ENCODE measurements around the gene FTSJ3. TPM values are rescaled to one million over a fixed set of nuclear protein-coding genes. Genes with fewer than 3 reads are reported as not detected.
A peak's percentile ranks its signal among the peaks of the same experiment; 100 is the strongest.
"Not testable (repeated sequence)": the region's sequence is repeated elsewhere in the genome, so short reads cannot be mapped to it uniquely, and the experiment has no call there.

Gene FTSJ3, protein sequence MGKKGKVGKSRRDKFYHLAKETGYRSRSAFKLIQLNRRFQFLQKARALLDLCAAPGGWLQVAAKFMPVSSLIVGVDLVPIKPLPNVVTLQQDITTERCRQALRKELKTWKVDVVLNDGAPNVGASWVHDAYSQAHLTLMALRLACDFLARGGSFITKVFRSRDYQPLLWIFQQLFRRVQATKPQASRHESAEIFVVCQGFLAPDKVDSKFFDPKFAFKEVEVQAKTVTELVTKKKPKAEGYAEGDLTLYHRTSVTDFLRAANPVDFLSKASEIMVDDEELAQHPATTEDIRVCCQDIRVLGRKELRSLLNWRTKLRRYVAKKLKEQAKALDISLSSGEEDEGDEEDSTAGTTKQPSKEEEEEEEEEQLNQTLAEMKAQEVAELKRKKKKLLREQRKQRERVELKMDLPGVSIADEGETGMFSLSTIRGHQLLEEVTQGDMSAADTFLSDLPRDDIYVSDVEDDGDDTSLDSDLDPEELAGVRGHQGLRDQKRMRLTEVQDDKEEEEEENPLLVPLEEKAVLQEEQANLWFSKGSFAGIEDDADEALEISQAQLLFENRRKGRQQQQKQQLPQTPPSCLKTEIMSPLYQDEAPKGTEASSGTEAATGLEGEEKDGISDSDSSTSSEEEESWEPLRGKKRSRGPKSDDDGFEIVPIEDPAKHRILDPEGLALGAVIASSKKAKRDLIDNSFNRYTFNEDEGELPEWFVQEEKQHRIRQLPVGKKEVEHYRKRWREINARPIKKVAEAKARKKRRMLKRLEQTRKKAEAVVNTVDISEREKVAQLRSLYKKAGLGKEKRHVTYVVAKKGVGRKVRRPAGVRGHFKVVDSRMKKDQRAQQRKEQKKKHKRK
- total RNA-seq (10 to 100 TPM; 29.4 to 38.1 TPM), polyA plus RNA-seq (10 to 100 TPM; 10.0 to 30.0 TPM)
- long read RNA-seq, donor 1, transcript FTSJ3-201 (21 exons, 3,559 nt), result major isoform, 30 of 98 reads
- long read RNA-seq, donor 1, partial matches to known transcripts, result 56 of 98 reads
- long read RNA-seq, donor 1, other reads (novel, unspliced or antisense), result 12 of 98 reads
- long read RNA-seq, donor 2, transcript FTSJ3-201 (21 exons, 3,559 nt), result major isoform, 10 of 33 reads
- long read RNA-seq, donor 2, partial matches to known transcripts, result 21 of 33 reads
- long read RNA-seq, donor 2, other reads (novel, unspliced or antisense), result 2 of 33 reads

DNA sequence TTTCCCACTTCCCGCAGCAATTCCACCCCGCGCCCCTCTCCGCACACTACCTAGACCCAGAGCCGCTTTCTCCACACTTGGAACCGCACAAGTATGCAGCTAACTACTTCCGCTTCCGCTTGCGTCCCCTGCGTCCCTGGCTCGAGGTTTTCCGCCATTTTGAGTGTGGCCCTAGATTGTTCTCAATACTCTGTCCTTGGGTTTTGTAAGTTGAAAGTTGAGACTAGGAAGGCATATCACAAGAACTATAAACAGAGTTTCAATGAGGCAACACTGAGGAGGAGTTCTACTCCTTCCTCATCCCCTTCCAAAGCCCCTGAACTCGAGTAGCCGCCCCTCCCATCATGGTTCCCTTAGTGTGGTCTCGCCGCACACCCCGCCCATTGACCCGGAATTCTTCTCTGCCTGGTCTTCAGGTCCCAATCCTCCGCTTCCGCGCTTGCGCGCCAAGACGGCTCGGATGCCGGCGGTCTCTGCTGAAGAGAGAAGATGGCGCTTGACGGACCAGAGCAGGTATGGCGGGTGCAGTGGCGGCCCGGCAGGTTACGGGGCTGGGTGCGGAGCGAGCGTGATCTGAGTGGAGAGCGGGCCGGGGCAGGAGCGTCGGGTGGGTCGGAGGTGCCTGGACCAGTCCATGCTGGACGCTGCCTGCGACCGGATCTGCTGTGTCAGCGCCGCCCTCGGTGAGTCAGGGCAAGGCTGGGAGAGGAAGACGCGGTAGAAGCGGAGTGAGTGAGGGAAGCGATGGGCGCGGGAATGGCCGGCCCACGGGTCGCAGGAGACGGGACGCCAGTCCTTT lies at the start of gene FTSJ3, which contains the start of gene PSMC5:
Gene FTSJ3, minus strand, starts transcription at position 662 of the 799 bp plus-strand sequence. CDS start 761 bp downstream, outside the sequence.
Gene PSMC5, plus strand, starts transcription at position 430 of the 799 bp plus-strand sequence. Its CDS starts 60 bp downstream, at position 490.
- peak within 1 kb of the TSS; percentile 36 to 63 for H3K4me3 ChIP-seq (ENCODE audit: low read length in 2 of 2)
- no peaks in the 10 kb centered on the region for H3K27me3 ChIP-seq (ENCODE audit: control insufficient read depth in 1 of 2, insufficient read depth in 2 of 2, low read length in 1 of 2)
- H3K27ac ChIP-seq (ENCODE audit: low read depth in 1 of 2, low read length in 2 of 2), result peak within 1 kb of the TSS in 1 of 2 donors; percentile 30
- WGBS, 2 donors, result 0 to 1% methylated on average over 58 of the region's 58 CpGs
- intact Hi-C loops (cut with DNase I), result loop anchor here in 1 of 2 donors (2.0 to 5.0 kb wide), 2 partner anchors 54 to 680 kb away; partner anchors contain the start of genes CCDC47, CEP95 and DDX5
- H3K36me3 ChIP-seq (ENCODE audit: control insufficient read depth in 1 of 2, insufficient read depth in 2 of 2, low read length in 1 of 2), result peaks cover 0 to 18% of the 10 kb centered on the region in 2 donors
- H3K9me3 ChIP-seq (ENCODE audit: control insufficient read depth, low read length), result no peaks in the 10 kb centered on the region
- no peaks in the 10 kb centered on the region for H3K4me1 ChIP-seq (ENCODE audit: control insufficient read depth in 1 of 2, insufficient read depth in 2 of 2, low read length in 2 of 2)
- peak; percentile 96 for ATAC-seq (ENCODE audit: low FRiP score)
- DNase-seq, result peak; percentile 97 to 99

GRCh38 chr17:63874693-63875092 lies 47.2 kb upstream of the FTSJ3 start:
- H3K4me1 ChIP-seq (ENCODE audit: control insufficient read depth in 1 of 2, insufficient read depth in 2 of 2, low read length in 2 of 2); H3K36me3 ChIP-seq (ENCODE audit: control insufficient read depth in 1 of 2, insufficient read depth in 2 of 2, low read length in 1 of 2); intact Hi-C loops (cut with DNase I); H3K27me3 ChIP-seq (ENCODE audit: control insufficient read depth in 1 of 2, insufficient read depth in 2 of 2, low read length in 1 of 2); DNase-seq; H3K4me3 ChIP-seq (ENCODE audit: low read length in 2 of 2); H3K27ac ChIP-seq (ENCODE audit: low read depth in 1 of 2, low read length in 2 of 2); ATAC-seq (ENCODE audit: low FRiP score); H3K9me3 ChIP-seq (ENCODE audit: control insufficient read depth, low read length): not testable (repeated sequence)
- WGBS, 2 donors, result 84 to 91% methylated on average over 6 of the region's 6 CpGs

GRCh38 chr17:63874061-63874626 lies 46.7 kb upstream of the FTSJ3 start:
- H3K9me3 ChIP-seq (ENCODE audit: control insufficient read depth, low read length); H3K36me3 ChIP-seq (ENCODE audit: control insufficient read depth in 1 of 2, insufficient read depth in 2 of 2, low read length in 1 of 2); H3K27me3 ChIP-seq (ENCODE audit: control insufficient read depth in 1 of 2, insufficient read depth in 2 of 2, low read length in 1 of 2); H3K4me3 ChIP-seq (ENCODE audit: low read length in 2 of 2); H3K4me1 ChIP-seq (ENCODE audit: control insufficient read depth in 1 of 2, insufficient read depth in 2 of 2, low read length in 2 of 2); intact Hi-C loops (cut with DNase I); H3K27ac ChIP-seq (ENCODE audit: low read depth in 1 of 2, low read length in 2 of 2); ATAC-seq (ENCODE audit: low FRiP score); DNase-seq: not testable (repeated sequence)
- WGBS, 2 donors, result 80 to 84% methylated on average over 6 to 8 of the region's 8 CpGs

DNA sequence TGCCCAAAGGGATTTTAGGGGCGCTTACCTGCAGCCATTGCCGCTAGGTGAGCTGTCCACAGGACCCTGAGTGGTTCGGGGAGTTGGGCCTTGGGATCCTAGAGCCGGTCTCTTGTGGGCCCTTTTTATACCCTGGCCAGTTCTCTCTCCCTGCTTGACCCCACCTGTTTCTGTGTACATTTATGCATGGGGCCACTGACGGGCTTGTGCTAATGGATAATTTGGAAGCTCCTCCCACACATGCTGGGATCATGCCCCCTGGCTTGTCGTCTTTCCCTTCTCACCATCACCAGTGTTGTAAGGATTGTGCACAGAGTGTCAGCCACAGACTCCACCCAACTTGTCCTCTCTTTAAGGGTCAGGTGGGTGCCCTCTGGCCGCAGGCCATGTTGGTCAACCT lies 46.1 kb upstream of the FTSJ3 start, which contains the start of gene CSH2:
Gene CSH2, minus strand, starts transcription at position 101 of the 400 bp plus-strand sequence. Its CDS starts 63 bp downstream, at position 38.
- whole genome bisulfite sequencing, 2 donors, result 86 to 90% methylated on average over 7 of the region's 7 CpGs
- ATAC-seq (ENCODE audit: low FRiP score); H3K27ac ChIP-seq (ENCODE audit: low read depth in 1 of 2, low read length in 2 of 2); DNase-seq; H3K4me1 ChIP-seq (ENCODE audit: control insufficient read depth in 1 of 2, insufficient read depth in 2 of 2, low read length in 2 of 2); H3K9me3 ChIP-seq (ENCODE audit: control insufficient read depth, low read length); intact Hi-C loops (cut with DNase I); H3K36me3 ChIP-seq (ENCODE audit: control insufficient read depth in 1 of 2, insufficient read depth in 2 of 2, low read length in 1 of 2); H3K27me3 ChIP-seq (ENCODE audit: control insufficient read depth in 1 of 2, insufficient read depth in 2 of 2, low read length in 1 of 2); H3K4me3 ChIP-seq (ENCODE audit: low read length in 2 of 2): not testable (repeated sequence)

DNA sequence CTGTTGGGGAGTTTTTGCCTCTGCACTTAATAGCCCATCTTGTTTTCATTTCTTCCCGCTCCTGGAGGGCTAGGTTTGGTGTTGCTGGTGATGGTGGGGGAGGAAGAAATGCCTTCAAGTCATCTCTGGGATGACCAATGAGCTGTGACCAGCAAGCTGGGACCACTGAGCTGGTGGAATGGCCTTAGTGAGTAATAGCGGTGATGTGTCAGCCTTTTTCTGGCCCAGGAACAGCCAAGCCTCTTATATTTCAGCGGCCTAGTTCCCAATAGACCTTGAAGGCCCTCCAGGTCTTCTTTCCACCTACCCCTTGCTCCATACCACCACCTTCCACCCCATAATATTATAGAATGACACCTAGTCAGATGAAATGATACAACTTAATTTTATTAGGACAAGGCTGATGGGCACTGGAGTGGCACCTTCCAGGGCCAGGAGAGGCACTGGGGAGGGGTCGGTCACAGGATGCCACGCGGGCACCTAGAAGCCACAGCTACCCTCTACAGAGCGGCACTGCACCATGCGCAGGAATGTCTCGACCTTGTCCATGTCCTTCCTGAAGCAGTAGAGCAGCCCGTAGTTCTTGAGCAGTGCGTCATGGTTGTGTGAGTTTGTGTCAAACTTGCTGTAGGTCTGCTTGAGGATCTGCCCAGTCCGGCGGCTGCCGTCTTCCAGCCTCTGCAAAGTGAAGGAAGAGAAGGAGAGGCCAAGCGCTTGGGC lies 44.3 kb upstream of the FTSJ3 start:
- H3K27me3 ChIP-seq (ENCODE audit: control insufficient read depth in 1 of 2, insufficient read depth in 2 of 2, low read length in 1 of 2); H3K27ac ChIP-seq (ENCODE audit: low read depth in 1 of 2, low read length in 2 of 2); DNase-seq; H3K9me3 ChIP-seq (ENCODE audit: control insufficient read depth, low read length); H3K4me1 ChIP-seq (ENCODE audit: control insufficient read depth in 1 of 2, insufficient read depth in 2 of 2, low read length in 2 of 2); ATAC-seq (ENCODE audit: low FRiP score); intact Hi-C loops (cut with DNase I); H3K36me3 ChIP-seq (ENCODE audit: control insufficient read depth in 1 of 2, insufficient read depth in 2 of 2, low read length in 1 of 2); H3K4me3 ChIP-seq (ENCODE audit: low read length in 2 of 2): not testable (repeated sequence)
- whole genome bisulfite sequencing, 2 donors, result 94 to 96% methylated on average over 8 to 13 of the region's 15 CpGs

- 69 to 79% methylated on average over 4 of the region's 4 CpGs for WGBS, 2 donors
Observed at GRCh38 chr17:63870292-63870665, 42.8 kb upstream of the FTSJ3 start.

DNA sequence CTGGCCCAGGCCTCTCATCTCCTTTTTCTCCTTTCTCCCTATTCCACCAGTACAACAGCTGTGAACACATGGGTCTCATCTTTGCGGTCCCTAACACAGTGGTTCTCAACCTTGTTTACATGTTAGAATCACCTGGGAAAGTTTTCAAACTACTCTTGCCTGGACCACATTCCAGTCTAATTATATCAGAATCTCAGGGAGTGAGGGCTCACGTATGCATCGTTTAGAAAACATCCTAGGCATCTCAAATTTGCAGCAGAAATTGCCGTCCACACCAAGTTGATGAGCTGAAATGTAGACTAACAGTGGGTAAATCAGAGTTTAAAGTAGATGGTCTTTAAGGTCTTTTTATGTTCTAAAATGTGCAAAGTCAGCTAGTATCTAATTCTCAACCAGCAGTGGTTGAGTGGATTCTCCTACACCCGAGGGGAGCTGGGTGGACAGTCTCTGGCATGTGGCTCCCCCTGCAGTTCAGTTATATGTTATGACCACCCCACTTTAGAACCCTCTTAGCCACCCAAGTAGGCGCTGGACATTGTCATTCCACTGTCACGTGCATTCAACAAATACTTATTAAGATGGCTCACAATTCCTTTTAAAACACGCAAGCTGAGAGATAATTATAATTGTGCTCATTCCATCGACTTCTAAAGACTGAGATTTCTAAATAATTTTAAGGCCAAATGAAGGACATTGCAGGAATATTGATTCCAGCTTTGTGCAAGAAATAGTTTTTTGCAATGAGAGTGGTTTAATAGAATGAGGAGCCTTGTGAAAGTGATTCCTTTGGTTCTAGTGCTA lies 42.2 kb upstream of the FTSJ3 start:
- DNase-seq; intact Hi-C loops (cut with DNase I); H3K4me3 ChIP-seq (ENCODE audit: low read length in 2 of 2); H3K9me3 ChIP-seq (ENCODE audit: control insufficient read depth, low read length); H3K4me1 ChIP-seq (ENCODE audit: control insufficient read depth in 1 of 2, insufficient read depth in 2 of 2, low read length in 2 of 2); ATAC-seq (ENCODE audit: low FRiP score); H3K36me3 ChIP-seq (ENCODE audit: control insufficient read depth in 1 of 2, insufficient read depth in 2 of 2, low read length in 1 of 2); H3K27ac ChIP-seq (ENCODE audit: low read depth in 1 of 2, low read length in 2 of 2); H3K27me3 ChIP-seq (ENCODE audit: control insufficient read depth in 1 of 2, insufficient read depth in 2 of 2, low read length in 1 of 2): not testable (repeated sequence)
- 55 to 59% methylated on average over 9 of the region's 9 CpGs for WGBS, 2 donors

More at GRCh38 chr17:63870292-63870665, 42.8 kb upstream of the FTSJ3 start:
- DNase-seq; intact Hi-C loops (cut with DNase I); ATAC-seq (ENCODE audit: low FRiP score); H3K36me3 ChIP-seq (ENCODE audit: control insufficient read depth in 1 of 2, insufficient read depth in 2 of 2, low read length in 1 of 2); H3K27me3 ChIP-seq (ENCODE audit: control insufficient read depth in 1 of 2, insufficient read depth in 2 of 2, low read length in 1 of 2); H3K4me1 ChIP-seq (ENCODE audit: control insufficient read depth in 1 of 2, insufficient read depth in 2 of 2, low read length in 2 of 2); H3K9me3 ChIP-seq (ENCODE audit: control insufficient read depth, low read length); H3K4me3 ChIP-seq (ENCODE audit: low read length in 2 of 2); H3K27ac ChIP-seq (ENCODE audit: low read depth in 1 of 2, low read length in 2 of 2): not testable (repeated sequence)
